Natural killer cell (primary cell): Measurements from ENCODE around the gene PIGZ. TPM values are rescaled to one million over a fixed set of nuclear protein-coding genes. Genes with fewer than 3 reads are reported as not detected.

ENCODE experiments used
- ATAC-seq, 3 donors: fragments of 150-1000 bp in 2 of 3; fragments of 200-7000 bp in 1 of 3; cut with Tn5 transposase; 1 replicate in 1 of 3; 2 replicates in 2 of 3; pipeline ENCODE4 v1.10.0; 2021; ENCODE audit warnings: mild to moderate bottlenecking in 2 of 3, moderate library complexity in 2 of 3
- DNase-seq, 2 donors: peaks; one replicate each; pipeline versions ENCODE4 v3.0.0 to v3.0.0-alpha.2; 2013 to 2021; ENCODE audit warnings: mixed read lengths in 1 of 2
- H3K27ac ChIP-seq: one replicate; pipeline ENCODE4 v1.5.1; 2013; ENCODE audit warnings: mild to moderate bottlenecking, low read length
- H3K27me3 ChIP-seq: one replicate; pipeline ENCODE4 v1.6.1; 2013; ENCODE audit warnings: low read length; ENCODE audit not compliant: control insufficient read depth, insufficient read depth
- H3K36me3 ChIP-seq: one replicate; pipeline ENCODE4 v1.6.1; 2013; ENCODE audit warnings: low read length; ENCODE audit not compliant: control insufficient read depth, insufficient read depth
- H3K4me1 ChIP-seq: one replicate; pipeline ENCODE4 v1.6.1; 2013; ENCODE audit warnings: low read length; ENCODE audit not compliant: control insufficient read depth, insufficient read depth
- H3K4me3 ChIP-seq: one replicate; pipeline ENCODE4 v1.5.1; 2013; ENCODE audit warnings: low read length
- H3K9me3 ChIP-seq: one replicate; pipeline ENCODE4 v1.6.1; 2013; ENCODE audit warnings: low read length; ENCODE audit not compliant: control insufficient read depth, insufficient read depth
- H3K27ac Mint-ChIP-seq, 2 donors: one replicate each; pipeline ENCODE4 v1.8.0; 2022; ENCODE audit warnings: mild to moderate bottlenecking in 2 of 2, mixed read lengths in 2 of 2, moderate library complexity in 1 of 2
- H3K27me3 Mint-ChIP-seq, 2 donors: one replicate each; pipeline ENCODE4 v1.8.0; 2022; ENCODE audit warnings: low read depth in 2 of 2, mixed read lengths in 2 of 2
- H3K36me3 Mint-ChIP-seq: one replicate; pipeline ENCODE4 v1.8.0; 2022; ENCODE audit warnings: mixed read lengths
- H3K4me1 Mint-ChIP-seq, 2 donors: one replicate each; pipeline ENCODE4 v1.8.0; 2022; ENCODE audit warnings: mixed read lengths in 2 of 2
- H3K4me3 Mint-ChIP-seq: one replicate; pipeline ENCODE4 v1.8.0; 2022; ENCODE audit warnings: mild to moderate bottlenecking, moderate library complexity, mixed read lengths
- H3K9me3 Mint-ChIP-seq, 2 donors: one replicate each; pipeline ENCODE4 v1.8.0; 2022; ENCODE audit warnings: mixed read lengths in 2 of 2
- WGBS: methylation state at CpG from one replicate; pipeline ENCODE4 v1.1.7; 2013; ENCODE audit warnings: missing lambda C conversion rate; ENCODE audit not compliant: insufficient coverage; 5-methylcytosine and 5-hydroxymethylcytosine counted together
- intact Hi-C: fragments of 100-400 bp; cut with micrococcal nuclease; formaldehyde crosslinking; loops from one replicate; pipeline ENCODE4 v1.14.2; 2022
- total RNA-seq, 4 donors: library from RNA; stranded (reverse); fragments of 120-200 nt in 1 of 4; gene quantifications; one replicate each; pipeline versions ENCODE4 v1.2.3 to v1.2.4, GENCODE V29; 2013 to 2022
- TF ChIP-seq, protein P1 (sequence below): fragments of 200-600 bp; IDR thresholded peaks from one replicate; pipeline ENCODE4 v1.8.0; 2022; ENCODE audit warnings: antibody characterized with exemption

PIGZ gene
- total RNA-seq, 3 donors from 2014 or later (not counting 1 experiment from before 2014, with no cell fraction given) = 2.2 to 2.3 (median 2.2) TPM

DNA sequence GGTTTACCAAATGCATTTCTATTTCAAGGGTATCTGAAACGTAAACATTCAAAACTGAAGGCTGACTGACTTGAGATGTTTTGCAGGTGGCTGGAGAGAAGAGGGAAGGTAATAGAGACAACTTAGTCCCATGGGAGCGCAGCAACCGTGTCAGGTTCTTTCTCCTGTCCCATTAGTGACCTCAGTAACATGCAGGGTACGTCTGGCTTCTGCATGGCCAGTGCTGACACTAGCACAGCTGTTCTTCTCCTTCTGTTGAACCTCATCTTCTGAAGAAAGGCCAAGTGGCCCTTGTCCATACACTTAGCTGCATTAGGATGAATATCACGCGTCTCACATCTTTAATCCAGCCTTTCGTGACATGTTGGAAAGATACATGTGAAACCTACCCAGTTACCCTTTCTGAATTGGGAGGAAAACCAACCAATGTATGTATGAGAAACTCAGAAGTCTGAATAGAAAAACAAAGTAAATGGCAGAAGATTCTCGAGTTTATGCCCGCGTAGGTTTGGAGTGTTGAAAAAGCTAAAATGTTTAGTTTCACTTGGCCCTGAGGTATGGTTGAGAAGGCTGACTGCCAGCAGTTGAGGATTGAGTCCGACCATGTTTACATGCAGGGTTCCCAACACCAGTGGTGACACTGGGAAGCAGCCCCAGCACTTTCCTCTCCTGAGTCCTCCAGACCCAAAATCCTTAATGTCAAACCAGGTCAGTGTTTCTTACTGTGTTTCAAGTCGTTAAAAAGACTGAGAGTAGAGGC is 36.6 kb downstream of the PIGZ start:
- Mint-ChIP-seq H3K27me3 (no peaks in the 10 kb centered on the region), H3K4me1 (no peaks in the 10 kb centered on the region), H3K27ac (no peak overlapping the region), H3K36me3 (peaks cover 24% of the 10 kb centered on the region), H3K9me3 (no peaks in the 10 kb centered on the region), H3K4me3 (no peak overlapping the region)
- peak overlapping the region; percentile 25 for H3K27ac ChIP-seq
- no peak overlapping the region for H3K4me3 ChIP-seq
- no peaks in the 10 kb centered on the region for H3K9me3 ChIP-seq
- intact Hi-C loops = no loop called here
- DNase-seq = no peak
- no peaks in the 10 kb centered on the region for H3K27me3 ChIP-seq
- peaks cover 60% of the 10 kb centered on the region for H3K36me3 ChIP-seq
- no peak for ATAC-seq
- WGBS = 84% methylated on average over 12 of the region's 12 CpGs
- H3K4me1 ChIP-seq = no peaks in the 10 kb centered on the region
- TF ChIP-seq, protein P1, sequence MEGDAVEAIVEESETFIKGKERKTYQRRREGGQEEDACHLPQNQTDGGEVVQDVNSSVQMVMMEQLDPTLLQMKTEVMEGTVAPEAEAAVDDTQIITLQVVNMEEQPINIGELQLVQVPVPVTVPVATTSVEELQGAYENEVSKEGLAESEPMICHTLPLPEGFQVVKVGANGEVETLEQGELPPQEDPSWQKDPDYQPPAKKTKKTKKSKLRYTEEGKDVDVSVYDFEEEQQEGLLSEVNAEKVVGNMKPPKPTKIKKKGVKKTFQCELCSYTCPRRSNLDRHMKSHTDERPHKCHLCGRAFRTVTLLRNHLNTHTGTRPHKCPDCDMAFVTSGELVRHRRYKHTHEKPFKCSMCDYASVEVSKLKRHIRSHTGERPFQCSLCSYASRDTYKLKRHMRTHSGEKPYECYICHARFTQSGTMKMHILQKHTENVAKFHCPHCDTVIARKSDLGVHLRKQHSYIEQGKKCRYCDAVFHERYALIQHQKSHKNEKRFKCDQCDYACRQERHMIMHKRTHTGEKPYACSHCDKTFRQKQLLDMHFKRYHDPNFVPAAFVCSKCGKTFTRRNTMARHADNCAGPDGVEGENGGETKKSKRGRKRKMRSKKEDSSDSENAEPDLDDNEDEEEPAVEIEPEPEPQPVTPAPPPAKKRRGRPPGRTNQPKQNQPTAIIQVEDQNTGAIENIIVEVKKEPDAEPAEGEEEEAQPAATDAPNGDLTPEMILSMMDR = no peak

DNA sequence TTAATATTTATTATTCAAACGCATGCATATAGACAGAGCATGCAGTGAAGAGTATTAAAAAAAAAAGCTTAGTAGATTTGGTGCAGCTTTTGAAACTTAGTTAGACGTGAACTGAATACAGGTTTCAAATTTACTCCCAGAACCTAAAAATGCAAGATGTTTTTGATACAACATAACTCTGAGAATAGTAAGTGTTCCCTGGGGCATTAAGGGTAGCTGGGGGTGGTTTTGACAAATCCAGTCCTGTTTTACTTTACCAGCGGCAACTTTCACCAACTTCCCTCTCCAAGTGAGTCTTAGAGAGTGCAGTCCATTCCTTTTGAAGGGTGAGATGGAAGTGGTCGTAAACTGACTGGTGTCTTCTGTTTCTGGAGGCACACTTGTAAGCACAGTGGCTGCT is 37.5 kb downstream of the PIGZ start:
- Histone ChIP-seq H3K27me3 (no peaks in the 10 kb centered on the region), H3K4me3 (no peak overlapping the region), H3K36me3 (peaks cover 52% of the 10 kb centered on the region), H3K27ac (no peak overlapping the region), H3K4me1 (no peaks in the 10 kb centered on the region), H3K9me3 (no peaks in the 10 kb centered on the region)
- Mint-ChIP-seq H3K9me3 (no peaks in the 10 kb centered on the region), H3K4me1 (no peaks in the 10 kb centered on the region), H3K36me3 (peaks cover 15% of the 10 kb centered on the region), H3K27me3 (no peaks in the 10 kb centered on the region), H3K27ac (no peak overlapping the region), H3K4me3 (no peak overlapping the region)
- TF ChIP-seq, protein P1 = no peak
- ATAC-seq (no peak), DNase-seq (no peak)
- intact Hi-C loops = no loop called here
- 83% methylated on average over 2 of the region's 4 CpGs for WGBS

DNA sequence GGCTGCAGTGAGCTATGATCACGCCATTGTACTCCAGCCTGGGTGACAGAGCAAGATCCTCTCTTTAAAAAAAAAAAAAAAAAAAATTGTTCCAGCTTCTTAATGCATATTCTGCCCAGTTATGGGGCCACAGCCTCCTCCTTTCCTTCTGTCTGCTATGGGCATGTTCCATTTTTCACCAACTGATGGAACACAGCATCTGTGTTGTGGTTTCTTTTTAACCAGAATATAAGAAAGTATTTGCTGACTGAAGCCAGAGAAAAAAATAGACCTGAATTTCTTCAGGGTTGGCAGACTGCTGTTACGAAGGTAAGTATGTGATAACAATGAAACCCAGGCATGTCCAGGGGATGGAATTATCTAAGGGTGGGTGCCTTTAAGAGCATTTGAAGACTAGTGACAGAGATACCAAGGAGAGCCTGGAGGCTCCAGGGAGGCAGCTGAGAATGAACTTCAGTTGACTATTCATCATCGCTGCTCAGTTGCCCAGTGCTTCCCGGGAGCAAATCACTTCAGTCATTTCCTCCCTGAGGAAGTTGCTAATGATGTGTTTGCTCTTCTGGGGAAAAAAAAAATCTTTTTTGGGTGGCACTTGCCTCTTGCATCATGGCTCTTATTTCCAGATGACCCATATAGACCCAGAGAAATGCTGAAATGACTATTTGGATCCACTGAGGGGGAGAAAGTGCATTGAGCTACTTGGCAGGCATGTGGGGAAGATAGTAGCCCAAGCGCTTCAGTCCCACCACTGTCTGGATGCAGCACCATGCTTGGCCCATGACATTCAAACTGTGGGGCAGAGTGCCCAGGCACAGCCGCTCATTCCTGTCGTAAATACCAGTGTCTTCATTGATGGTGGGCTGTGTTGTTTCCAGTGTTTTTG is 40.8 kb downstream of the PIGZ start:
- 94% methylated on average over 7 of the region's 7 CpGs for WGBS
- peaks cover 40% of the 10 kb centered on the region for H3K36me3 ChIP-seq
- H3K27me3 ChIP-seq = no peaks in the 10 kb centered on the region
- Mint-ChIP-seq H3K4me3 (no peak overlapping the region), H3K27ac (peak overlapping the region in 1 of 2 donors; percentile 33), H3K36me3 (no peaks in the 10 kb centered on the region), H3K9me3 (no peaks in the 10 kb centered on the region), H3K4me1 (no peaks in the 10 kb centered on the region), H3K27me3 (no peaks in the 10 kb centered on the region)
- no peak for DNase-seq
- TF ChIP-seq, protein P1 = no peak
- no peaks in the 10 kb centered on the region for H3K9me3 ChIP-seq
- H3K27ac ChIP-seq = no peak overlapping the region
- no peaks in the 10 kb centered on the region for H3K4me1 ChIP-seq
- H3K4me3 ChIP-seq = no peak overlapping the region
- intact Hi-C loops = no loop called here
- ATAC-seq = no peak
